Caco-2 (cell line): ENCODE data around the gene FAM180A. TPM values are rescaled to one million over a fixed set of nuclear protein-coding genes. Genes with fewer than 3 reads are reported as not detected.

ENCODE experiments used
- BruUV-seq: library from RNA; stranded (reverse); fragments of 400-500 nt; replicated peaks from 2 replicates; lab custom pipeline; 2021; lab: Mats Ljungman, UMichigan
- CTCF ChIA-PET: fragments of 300-600 bp; sonication (Branson Sonifier 250); formaldehyde crosslinking; loops from one replicate; lab custom pipeline; 2022; ENCODE audit warnings: antibody characterized with exemption; lab: Charles Lee
- POLR2A ChIA-PET: fragments of 300-600 bp; sonication (Branson Sonifier 250); formaldehyde crosslinking; loops from one replicate; lab custom pipeline; 2022; ENCODE audit warnings: antibody characterized with exemption; lab: Charles Lee
- DNase-seq, 2 experiments: peaks; one replicate each; pipeline versions ENCODE4 v3.0.0 to v3.0.0-alpha.2; 2020 to 2022
- H3K27me3 ChIP-seq: replicated peaks from 2 replicates; pipeline ENCODE4 v1.6.0; 2011; ENCODE audit warnings: low read length; ENCODE audit not compliant: control insufficient read depth, insufficient read depth
- H3K36me3 ChIP-seq: 2 replicates; pipeline ENCODE4 v1.5.1; 2011; ENCODE audit warnings: low read length; ENCODE audit not compliant: control insufficient read depth, insufficient read depth
- H3K4me1 ChIP-seq: fragments of 250-450 bp; sonication (Bioruptor Pico); 2 replicates; pipeline ENCODE4 v1.5.1; 2020; ENCODE audit warnings: mild to moderate bottlenecking
- H3K4me3 ChIP-seq: 2 replicates; pipeline ENCODE4 v1.5.1; 2011; ENCODE audit warnings: low read depth, mild to moderate bottlenecking, control low read depth, low read length
- H3K9me3 ChIP-seq: fragments of 250-450 bp; sonication (Bioruptor Pico); 2 replicates; pipeline ENCODE4 v1.5.1; 2020; ENCODE audit warnings: mild to moderate bottlenecking, moderate library complexity
- H3K27ac Mint-ChIP-seq: one replicate; pipeline ENCODE4 v1.8.0; 2022; ENCODE audit warnings: mixed read lengths; ENCODE audit not compliant: unreplicated experiment
- H3K27me3 Mint-ChIP-seq: one replicate; pipeline ENCODE4 v1.8.0; 2022; ENCODE audit warnings: mixed read lengths; ENCODE audit not compliant: insufficient read depth, unreplicated experiment
- H3K36me3 Mint-ChIP-seq: one replicate; pipeline ENCODE4 v1.8.0; 2022; ENCODE audit warnings: mild to moderate bottlenecking, mixed read lengths; ENCODE audit not compliant: insufficient read depth, unreplicated experiment
- H3K4me1 Mint-ChIP-seq: one replicate; pipeline ENCODE4 v1.8.0; 2022; ENCODE audit warnings: low read depth, mixed read lengths; ENCODE audit not compliant: unreplicated experiment
- H3K4me3 Mint-ChIP-seq: one replicate; pipeline ENCODE4 v1.8.0; 2022; ENCODE audit warnings: mild to moderate bottlenecking, moderate library complexity, mixed read lengths; ENCODE audit not compliant: unreplicated experiment
- H3K9me3 Mint-ChIP-seq: one replicate; pipeline ENCODE4 v1.8.0; 2022; ENCODE audit warnings: mixed read lengths; ENCODE audit not compliant: unreplicated experiment
- CTCF ChIP-seq, 2 experiments: fragments of 200-600 bp in 1 of 2; IDR thresholded peaks; 1 replicate in 1 of 2; 2 replicates in 1 of 2; pipeline versions ENCODE4 v1.5.1 to v1.8.0; 2011 to 2022; ENCODE audit warnings: antibody characterized with exemption in 1 of 2, control low read depth in 1 of 2, inconsistent platforms in 1 of 2, low read depth in 1 of 2, low read length in 1 of 2, mild to moderate bottlenecking in 1 of 2, moderate library complexity in 1 of 2; ENCODE audit not compliant: insufficient read depth in 1 of 2, severe bottlenecking in 1 of 2, unreplicated experiment in 1 of 2
- intact Hi-C: fragments of 100-400 bp; cut with micrococcal nuclease; formaldehyde crosslinking; loops from one replicate; pipeline ENCODE4 v1.10.0; 2022; ENCODE audit not compliant: unreplicated experiment
- total RNA-seq: library from RNA; stranded (reverse); gene quantifications from 2 replicates; pipeline ENCODE4 v1.2.3, GENCODE V29; 2022

FAM180A gene
- total RNA-seq, 1 experiment from 2014 or later = not detected

GRCh38 chr7:135713836-135714470, 34.7 kb downstream of the FAM180A start:
- TF ChIP-seq CTCF (IDR thresholded peaks at IDR 0.05; ENCODE audit: insufficient read depth in 1 of 2, low read depth in 1 of 2, low read length in 1 of 2, severe bottlenecking in 1 of 2, unreplicated experiment in 1 of 2) = no peak
- ChIA-PET POLR2A (no interaction called here), CTCF (no interaction called here)
- no peak for DNase-seq
- Histone ChIP-seq H3K4me3 (no peak overlapping the region), H3K4me1 (peaks cover 12% of the 10 kb centered on the region), H3K27me3 (peaks cover 1% of the 10 kb centered on the region; the same call in 1 of the 2 replicates), H3K36me3 (no peaks in the 10 kb centered on the region), H3K9me3 (no peaks in the 10 kb centered on the region)
- intact Hi-C loops = no loop called here
- no peak overlapping the region for H3K27ac Mint-ChIP-seq
- H3K4me1 Mint-ChIP-seq = no peaks in the 10 kb centered on the region
- no peaks in the 10 kb centered on the region for H3K36me3 Mint-ChIP-seq
- H3K4me3 Mint-ChIP-seq = no peak overlapping the region
- no TSS peak for BruUV-seq
- H3K27me3 Mint-ChIP-seq = no peaks in the 10 kb centered on the region
- no peaks in the 10 kb centered on the region for H3K9me3 Mint-ChIP-seq

- BruUV-seq = no TSS peak
- Histone ChIP-seq H3K4me1 (peaks cover 15% of the 10 kb centered on the region), H3K4me3 (no peak overlapping the region), H3K9me3 (no peaks in the 10 kb centered on the region), H3K27me3 (no peaks in the 10 kb centered on the region), H3K36me3 (no peaks in the 10 kb centered on the region)
- H3K27ac Mint-ChIP-seq = no peak overlapping the region
- no peaks in the 10 kb centered on the region for H3K36me3 Mint-ChIP-seq
- ChIA-PET POLR2A (no interaction called here), CTCF (interaction anchor here (0.7 kb wide), 2 partner anchors 82 to 1993 kb away, joined by 3 read pairs; no protein-coding TSS in a partner anchor)
- intact Hi-C loops = no loop called here
- no peaks in the 10 kb centered on the region for H3K27me3 Mint-ChIP-seq
- no peak overlapping the region for H3K4me3 Mint-ChIP-seq
- H3K4me1 Mint-ChIP-seq = no peaks in the 10 kb centered on the region
- no peaks in the 10 kb centered on the region for H3K9me3 Mint-ChIP-seq
- no peak for TF ChIP-seq CTCF (IDR thresholded peaks at IDR 0.05; ENCODE audit: insufficient read depth in 1 of 2, low read depth in 1 of 2, low read length in 1 of 2, severe bottlenecking in 1 of 2, unreplicated experiment in 1 of 2)
- no peak for DNase-seq
Measured at GRCh38 chr7:135712796-135713195, 35.8 kb downstream of the FAM180A start.

GRCh38 chr7:135712182-135712782, 36.3 kb downstream of the FAM180A start:
- no peak for TF ChIP-seq CTCF (IDR thresholded peaks at IDR 0.05; ENCODE audit: insufficient read depth in 1 of 2, low read depth in 1 of 2, low read length in 1 of 2, severe bottlenecking in 1 of 2, unreplicated experiment in 1 of 2)
- H3K27me3 Mint-ChIP-seq = no peaks in the 10 kb centered on the region
- H3K9me3 Mint-ChIP-seq = no peaks in the 10 kb centered on the region
- Histone ChIP-seq H3K27me3 (no peaks in the 10 kb centered on the region), H3K36me3 (no peaks in the 10 kb centered on the region), H3K9me3 (no peaks in the 10 kb centered on the region), H3K4me3 (no peak overlapping the region), H3K4me1 (peaks cover 20% of the 10 kb centered on the region)
- ChIA-PET POLR2A (no interaction called here), CTCF (interaction anchor here (0.7 kb wide), 2 partner anchors 83 to 1994 kb away, joined by 3 read pairs; no protein-coding TSS in a partner anchor)
- BruUV-seq = no TSS peak
- no peak for DNase-seq
- intact Hi-C loops = no loop called here
- no peaks in the 10 kb centered on the region for H3K4me1 Mint-ChIP-seq
- H3K4me3 Mint-ChIP-seq = no peak overlapping the region
- no peaks in the 10 kb centered on the region for H3K36me3 Mint-ChIP-seq
- no peak overlapping the region for H3K27ac Mint-ChIP-seq
